HG03521 (cell line): Measurements from ENCODE around the gene NHLRC4.

Experiments
- ATAC-seq: cut with Tn5 transposase; IDR thresholded peaks from one replicate; pipeline ENCODE4 v1.9.1; 2021; ENCODE audit warnings: mild to moderate bottlenecking, moderate library complexity; ENCODE audit not compliant: unreplicated experiment

The NHLRC4 gene

DNA sequence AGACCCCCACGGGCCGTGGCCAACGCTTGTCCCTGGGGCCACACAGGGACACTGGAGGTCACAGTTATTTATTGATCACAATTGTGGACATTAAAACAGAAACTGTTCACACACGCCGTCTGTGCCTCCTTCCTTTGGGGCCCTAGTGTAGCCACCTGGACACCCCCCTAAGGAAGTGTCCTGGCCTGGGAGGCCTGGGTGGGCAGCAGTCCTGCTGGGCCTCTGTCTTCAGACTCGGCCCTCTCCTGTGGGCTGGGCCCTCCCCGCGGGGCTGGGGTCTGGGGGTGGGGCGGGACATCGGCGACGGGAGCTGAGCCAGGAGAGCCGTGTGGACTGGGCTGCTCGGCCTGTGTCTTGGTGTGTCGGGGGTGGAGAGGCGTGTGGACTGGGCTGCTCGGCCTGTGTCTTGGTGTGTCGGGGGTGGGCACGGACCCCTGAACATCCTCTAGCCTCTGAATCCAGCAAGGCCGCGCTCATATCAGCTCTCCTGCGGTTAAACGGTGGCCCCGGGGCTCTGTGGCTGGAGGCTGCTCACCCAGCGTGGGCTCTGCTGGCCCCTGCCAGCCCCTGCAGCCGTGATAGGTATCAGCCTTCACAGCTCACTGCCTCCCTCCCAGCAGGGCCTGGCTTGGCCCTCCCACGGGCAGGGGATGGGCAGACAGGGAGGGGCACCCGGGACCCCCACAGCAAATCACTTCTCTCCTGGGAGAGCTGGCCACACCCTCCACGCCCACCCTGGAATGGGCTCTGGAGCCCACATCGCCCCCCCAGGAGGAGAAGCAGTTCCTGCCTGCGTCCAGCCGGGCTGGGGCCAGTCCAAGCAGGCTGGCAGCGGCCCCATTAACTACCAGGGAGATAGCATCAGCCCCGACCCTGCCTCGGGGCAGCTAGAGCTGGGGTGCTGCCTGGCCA lies 1.1 kb upstream of the NHLRC4 start:
- ATAC-seq, result no peak

GRCh38 chr16:567373-568256 lies 810 bp downstream of the NHLRC4 start:
- ATAC-seq, result no peak

DNA sequence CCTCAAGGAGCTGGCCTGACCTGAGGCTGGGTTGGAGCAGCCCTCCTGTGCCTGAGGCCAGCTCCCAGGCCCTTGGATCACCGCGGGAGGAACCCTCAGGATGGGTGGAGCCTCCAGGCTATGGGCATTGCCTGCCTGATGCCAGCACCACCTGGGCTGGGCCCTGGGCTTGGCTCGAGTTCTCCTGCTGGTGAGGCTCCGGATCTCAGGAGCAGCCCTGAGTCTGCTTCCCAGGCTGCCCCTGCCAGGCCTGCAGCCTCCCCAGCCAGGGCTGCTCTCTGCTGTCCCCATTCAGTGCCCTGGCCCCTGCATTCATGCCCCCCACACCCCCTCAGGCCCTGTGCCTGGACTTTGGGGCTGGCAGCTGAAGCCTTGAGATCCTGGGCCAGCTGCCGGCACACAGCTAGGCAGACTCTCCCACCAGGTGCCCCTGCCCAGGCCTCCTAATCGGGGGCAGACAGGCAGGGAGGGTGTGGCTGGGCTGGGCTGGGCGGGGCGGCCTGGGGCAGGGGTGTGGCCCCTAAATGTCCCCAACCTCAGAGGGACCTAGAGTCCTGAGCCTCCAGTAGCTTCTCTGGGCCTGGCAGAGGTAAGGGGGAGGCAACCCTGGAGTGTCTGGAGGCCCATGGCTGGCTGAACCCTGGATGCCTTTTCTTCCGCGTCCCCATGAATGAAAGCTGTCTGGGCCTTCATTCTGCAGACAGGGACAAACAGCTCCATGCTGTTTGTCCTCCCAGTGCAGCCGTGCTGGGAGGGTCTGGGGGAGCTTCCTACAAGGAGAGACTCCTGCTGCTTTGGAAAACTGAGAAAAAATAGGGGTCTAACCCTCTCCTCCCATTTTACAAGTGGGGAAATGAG lies 1.8 kb downstream of the NHLRC4 start:
- ATAC-seq, result no peak

DNA sequence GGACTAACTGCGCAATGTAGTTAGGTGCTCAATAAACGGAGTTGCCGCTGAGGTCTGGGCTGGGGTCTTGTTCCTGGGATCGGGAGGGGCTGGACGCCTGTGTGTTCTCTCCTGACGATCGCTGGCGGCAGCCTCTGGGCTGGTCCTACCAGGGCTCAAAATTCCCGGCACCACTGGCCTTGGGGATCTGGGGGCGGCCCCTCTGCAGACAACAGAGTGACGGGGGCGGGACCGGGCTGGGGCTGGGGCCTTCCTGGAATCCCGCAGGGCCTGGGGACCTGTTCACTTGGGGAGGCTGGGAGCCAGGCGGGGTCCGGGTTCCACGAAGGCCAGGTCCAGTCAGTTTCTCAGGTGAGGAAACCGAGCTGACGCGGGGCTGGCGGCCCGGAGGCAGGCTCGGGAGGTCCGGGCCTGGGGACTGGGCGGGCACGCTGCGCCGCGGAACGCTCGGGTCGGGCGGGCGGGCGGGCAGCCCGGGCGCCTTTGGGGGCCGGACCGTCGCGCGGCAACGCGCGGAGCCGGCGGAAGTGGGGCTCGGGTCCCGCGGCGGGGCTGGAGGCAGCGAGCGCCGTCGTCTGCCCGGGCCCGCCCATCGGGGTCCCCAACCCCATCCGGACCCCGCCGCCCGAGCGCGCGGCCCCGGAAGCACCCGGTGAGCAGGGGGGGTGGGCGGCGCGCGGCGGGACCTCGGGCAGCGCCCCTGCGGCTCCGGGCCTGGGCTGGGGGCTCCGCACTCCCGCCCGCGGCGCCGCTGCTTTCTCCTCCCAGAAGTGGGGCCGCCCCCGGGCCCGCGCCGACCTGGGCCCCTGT lies 2.8 kb downstream of the NHLRC4 start, which contains the start of gene PIGQ:
Gene PIGQ, plus strand, starts transcription at position 524 of the 810 bp plus-strand sequence. CDS start 4,107 bp downstream, outside the sequence.
- ATAC-seq, result peak; percentile 54

DNA sequence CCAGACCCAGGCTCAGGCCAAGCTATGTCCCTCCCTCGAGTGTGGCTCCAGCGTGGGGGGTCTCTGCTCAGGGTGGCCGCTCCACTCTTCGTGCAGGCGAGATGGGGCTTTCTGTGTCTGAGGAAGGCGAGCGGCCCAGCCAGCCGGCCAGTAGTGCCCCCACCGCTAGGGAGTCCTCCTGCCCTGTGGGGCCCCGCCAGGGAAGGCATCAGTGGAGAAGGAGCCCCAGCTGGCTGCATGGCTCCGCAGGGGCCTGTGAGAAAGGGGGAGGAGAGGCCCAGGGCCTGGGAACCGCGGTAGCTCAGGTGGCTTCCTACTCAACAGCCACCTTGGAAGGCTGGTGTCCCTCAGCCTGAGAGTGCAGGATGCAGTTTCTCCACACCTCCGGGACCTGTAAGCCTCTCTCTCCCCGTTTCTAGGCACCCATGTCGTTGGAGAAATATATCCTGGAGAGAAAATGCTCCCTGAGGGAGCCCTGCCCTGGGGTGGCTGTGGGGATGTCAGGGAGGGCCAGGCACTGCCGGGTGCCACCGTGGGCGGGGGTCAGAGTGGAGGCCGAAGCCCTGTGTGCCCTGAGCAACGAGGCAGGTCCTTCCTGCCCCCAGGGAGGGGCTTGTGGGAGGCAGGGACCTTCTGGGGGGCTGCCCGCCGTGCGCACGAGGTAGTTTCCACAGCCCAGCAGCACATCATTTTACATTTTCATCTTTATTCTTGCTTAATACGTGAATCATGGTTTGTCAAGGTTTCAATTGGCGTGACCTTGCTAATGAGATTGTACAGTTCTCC lies 6.3 kb downstream of the NHLRC4 start:
- no peak for ATAC-seq

DNA sequence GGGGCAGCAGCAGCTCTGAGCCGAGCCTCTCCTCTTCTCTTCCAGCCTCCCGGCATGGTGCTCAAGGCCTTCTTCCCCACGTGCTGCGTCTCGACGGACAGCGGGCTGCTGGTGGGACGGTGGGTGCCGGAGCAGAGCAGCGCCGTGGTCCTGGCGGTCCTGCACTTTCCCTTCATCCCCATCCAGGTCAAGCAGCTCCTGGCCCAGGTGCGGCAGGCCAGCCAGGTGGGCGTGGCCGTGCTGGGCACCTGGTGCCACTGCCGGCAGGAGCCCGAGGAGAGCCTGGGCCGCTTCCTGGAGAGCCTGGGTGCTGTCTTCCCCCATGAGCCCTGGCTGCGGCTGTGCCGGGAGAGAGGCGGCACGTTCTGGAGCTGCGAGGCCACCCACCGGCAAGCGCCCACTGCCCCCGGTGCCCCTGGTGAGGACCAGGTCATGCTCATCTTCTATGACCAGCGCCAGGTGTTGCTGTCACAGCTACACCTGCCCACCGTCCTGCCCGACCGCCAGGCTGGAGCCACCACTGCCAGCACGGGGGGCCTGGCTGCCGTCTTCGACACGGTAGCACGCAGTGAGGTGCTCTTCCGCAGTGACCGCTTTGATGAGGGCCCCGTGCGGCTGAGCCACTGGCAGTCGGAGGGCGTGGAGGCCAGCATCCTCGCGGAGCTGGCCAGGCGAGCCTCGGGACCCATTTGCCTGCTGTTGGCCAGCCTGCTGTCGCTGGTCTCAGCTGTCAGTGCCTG lies 7.4 kb downstream of the NHLRC4 start:
- no peak for ATAC-seq

DNA sequence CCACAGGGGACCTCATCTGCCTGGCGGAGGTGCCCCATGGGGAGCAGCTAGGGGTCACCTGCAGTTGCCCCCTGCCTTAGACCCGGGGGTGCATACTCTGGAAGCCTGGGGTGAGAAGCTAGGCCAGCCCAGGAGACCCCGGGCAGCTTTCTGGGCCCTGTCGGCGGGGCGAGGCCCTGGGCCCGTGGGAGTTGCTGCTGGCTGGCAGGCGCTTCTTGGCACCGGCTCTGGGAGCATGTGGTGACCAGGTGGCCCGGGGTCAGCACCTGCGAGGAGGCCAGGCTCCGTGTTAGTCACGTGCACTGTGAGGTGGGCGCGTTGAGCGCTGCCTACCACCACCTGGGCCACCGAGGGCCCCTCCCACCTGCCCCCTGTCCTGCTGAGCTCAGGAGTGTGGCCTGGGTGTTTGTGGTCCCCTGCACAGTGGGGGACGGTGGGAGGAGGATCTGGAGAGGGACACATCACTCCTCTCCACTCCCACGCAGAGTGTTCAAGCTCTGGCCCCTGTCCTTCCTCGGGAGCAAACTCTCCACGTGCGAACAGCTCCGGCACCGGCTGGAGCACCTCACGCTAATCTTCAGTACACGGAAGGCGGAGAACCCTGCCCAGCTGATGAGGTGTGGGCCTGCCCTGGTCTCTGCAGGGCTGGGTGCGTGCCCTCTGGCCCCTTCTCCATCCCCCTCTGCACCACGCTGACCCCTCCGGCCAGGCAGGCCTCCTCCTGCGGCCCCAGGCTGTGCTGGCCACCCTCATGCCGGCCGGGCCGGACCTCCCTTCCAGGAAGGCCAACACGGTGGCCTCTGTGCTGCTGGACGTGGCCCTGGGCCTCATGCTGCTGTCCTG lies 8.8 kb downstream of the NHLRC4 start:
- ATAC-seq, result no peak

- no peak for ATAC-seq
These were observed 9.5 kb downstream of the NHLRC4 start for GRCh38 chr16:576197-576822.

DNA sequence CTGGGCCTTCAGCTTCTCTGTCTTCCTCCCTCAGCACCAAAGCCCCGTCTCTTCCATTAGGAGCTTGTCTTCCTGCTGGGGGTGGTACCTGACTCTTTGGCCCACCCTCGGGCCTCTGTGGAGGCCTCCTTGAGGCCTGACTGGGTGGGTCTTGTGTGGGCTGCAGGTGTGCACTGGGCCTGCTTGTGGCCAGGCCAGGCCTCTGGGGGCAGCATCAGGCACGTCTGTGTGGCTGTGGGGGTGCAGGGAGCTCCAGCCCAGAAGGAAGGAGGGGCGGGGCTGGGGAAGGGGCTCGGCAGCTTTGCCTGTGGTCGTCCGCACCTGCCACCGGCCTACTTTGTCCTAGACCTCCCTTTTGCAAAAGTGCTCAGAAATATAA lies 10.0 kb downstream of the NHLRC4 start:
- ATAC-seq, result no peak

DNA sequence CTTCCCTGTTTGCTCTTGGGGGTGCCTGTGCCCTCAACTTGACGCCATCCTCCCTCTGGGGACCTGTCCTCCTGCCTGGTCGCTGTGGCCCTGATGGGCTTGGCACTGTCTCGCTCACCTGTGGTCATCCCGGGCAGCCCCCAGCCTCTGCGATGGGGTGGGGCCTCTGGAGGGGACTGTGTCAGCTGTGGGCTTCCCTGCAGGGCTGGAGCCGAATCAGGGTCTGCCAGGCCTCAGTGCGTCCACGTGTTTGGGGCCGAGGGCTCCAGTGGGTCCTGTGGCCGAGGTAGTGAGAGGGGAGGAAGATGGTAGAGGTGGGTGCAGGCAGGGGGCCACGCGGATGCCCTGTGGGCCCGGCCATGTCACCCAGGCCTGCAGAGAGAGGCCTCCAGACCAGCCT lies 11.0 kb downstream of the NHLRC4 start:
- no peak for ATAC-seq

DNA sequence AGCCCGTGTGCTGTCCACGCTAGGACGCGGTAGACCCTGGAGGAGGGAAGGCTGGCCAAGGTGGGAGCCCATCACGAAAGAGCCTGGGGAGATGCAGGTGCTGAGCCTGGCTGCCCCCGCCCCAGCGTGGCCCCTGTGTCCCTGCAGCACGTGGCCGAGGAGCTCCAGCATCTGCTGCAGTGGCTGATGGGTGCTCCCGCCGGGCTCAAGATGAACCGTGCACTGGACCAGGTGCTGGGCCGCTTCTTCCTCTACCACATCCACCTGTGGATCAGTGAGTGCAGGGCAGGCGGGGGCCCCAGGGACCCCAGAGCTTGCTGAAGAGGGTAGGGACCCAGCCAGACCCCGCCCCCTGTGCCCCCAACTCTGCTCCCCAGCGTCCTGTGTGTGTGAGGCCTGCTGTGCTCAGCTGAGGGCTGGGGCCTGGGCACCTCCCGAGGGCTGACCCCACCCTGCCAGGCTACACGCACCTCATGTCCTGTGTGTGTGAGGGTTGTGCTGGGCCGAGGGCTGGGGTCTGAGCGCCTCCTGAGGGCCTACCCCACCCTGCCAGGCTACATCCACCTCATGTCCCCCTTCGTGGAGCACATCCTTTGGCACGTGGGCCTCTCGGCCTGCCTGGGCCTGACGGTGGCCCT lies 11.5 kb downstream of the NHLRC4 start:
- no peak for ATAC-seq

DNA sequence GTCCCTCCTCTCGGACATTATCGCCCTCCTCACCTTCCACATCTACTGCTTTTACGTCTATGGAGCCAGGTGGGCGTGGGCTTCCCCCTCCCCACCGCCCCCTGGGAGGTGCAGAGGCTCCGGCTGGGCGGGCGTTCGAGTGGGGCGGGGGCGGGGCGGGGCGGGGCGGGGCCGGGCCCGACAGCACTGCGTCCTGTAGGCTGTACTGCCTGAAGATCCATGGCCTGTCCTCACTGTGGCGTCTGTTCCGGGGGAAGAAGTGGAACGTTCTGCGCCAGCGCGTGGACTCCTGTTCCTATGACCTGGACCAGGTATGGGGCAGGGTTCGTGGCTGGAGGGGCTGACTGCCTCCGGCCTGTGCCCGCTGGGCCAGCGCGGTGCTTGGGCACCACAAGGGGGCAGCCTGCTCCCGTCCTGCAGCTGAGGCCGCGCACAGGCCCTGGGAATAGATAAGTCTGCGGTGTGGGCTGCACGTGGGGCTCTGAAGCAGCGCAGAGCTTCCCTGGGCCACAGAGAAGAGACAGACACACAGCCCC lies 12.1 kb downstream of the NHLRC4 start:
- ATAC-seq, result no peak

GRCh38 chr16:580141-580945 lies 13.5 kb downstream of the NHLRC4 start:
- no peak for ATAC-seq

DNA sequence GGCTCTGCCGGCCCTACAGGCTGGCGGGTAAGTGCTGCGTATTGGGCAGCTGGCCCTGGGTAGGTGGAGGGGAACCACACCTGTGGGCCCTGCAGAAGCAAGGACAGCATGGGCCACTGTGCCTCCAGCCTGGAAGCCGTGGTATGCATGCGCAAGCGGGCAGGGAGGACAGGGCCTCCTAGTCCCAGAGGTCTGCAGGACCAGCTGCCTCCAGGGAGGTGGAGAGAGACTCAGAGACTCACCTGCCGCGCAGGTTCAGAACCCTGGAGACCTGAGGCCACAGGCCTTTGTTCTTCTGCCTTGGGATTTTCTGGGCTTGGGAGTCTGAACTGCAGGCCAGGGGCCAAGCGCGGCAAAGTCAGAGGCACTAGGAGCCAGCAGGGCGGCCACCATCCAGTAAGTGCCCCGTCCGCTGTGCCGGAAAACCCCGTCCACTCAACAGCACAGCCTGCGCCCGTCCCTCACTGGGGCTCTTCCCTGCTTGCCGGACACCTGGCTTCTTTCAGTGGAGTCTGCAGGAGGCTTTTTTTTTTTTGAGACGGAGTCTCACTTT lies 14.2 kb downstream of the NHLRC4 start:
- ATAC-seq, result no peak

DNA sequence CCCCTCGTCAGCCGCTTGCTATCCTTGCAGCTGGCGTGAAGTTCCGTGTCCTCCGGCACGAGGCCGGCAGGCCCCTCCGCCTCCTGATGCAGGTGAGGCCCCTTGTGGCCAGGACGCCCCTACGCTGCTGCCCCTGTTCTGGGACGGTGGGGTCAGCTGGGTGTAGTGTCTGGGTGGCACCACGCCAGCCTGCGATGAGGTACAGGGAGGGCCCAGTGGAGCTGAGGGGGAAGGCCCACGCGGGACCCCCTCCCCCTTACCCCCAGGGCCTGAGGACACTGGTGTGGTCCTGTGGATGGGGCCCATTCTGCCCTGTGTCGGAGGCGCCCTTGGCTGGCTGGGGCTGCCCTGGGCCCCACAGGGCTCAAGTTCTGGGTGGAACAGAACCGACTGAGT lies 15.4 kb downstream of the NHLRC4 start:
- no peak for ATAC-seq
